HCT116 (cell line): ENCODE measurements around the gene GNG4. TPM values are rescaled to one million over a fixed set of nuclear protein-coding genes. Genes with fewer than 3 reads are reported as not detected.

Experiments used
- ATAC-seq: fragments of 200-7000 bp; cut with Tn5 transposase; 2 replicates; pipeline ENCODE4 v1.9.1; 2020; ENCODE audit warnings: mild to moderate bottlenecking, moderate library complexity
- BruUV-seq: library from RNA; stranded (reverse); fragments of 400-500 nt; replicated peaks from 2 replicates; lab custom pipeline; 2021; lab: Mats Ljungman, UMichigan
- CTCF ChIA-PET: fragments of 300-600 bp; sonication (Branson Sonifier 250); formaldehyde crosslinking; loops from one replicate; lab custom pipeline; 2021; ENCODE audit warnings: antibody characterized with exemption; lab: Charles Lee
- POLR2A ChIA-PET: fragments of 300-600, 350-600 bp; sonication (Branson Sonifier 250); formaldehyde crosslinking; loops from one replicate; lab custom pipeline; 2021; ENCODE audit warnings: antibody characterized with exemption; lab: Charles Lee
- RAD21 ChIA-PET, 2 experiments: fragments of 300-600 bp; sonication (Branson Sonifier 250); formaldehyde crosslinking; loops; one replicate each; lab custom pipeline; 2023; ENCODE audit warnings: low total read pairs in 2 of 2; ENCODE audit not compliant: uncharacterized antibody in 2 of 2, unreplicated experiment in 2 of 2, low non-redundant PET in 1 of 2; lab: Charles Lee
- DNase-seq: peaks from one replicate; pipeline ENCODE4 v3.0.0-alpha.2; 2010; ENCODE audit warnings: low read depth, low spot score
- H2AFZ ChIP-seq: fragments of 200-600 bp; shearing (Covaris generic), sonication (generic); 2 replicates; pipeline ENCODE4 v1.6.1; 2017; ENCODE audit warnings: low read depth, mixed run types, mixed read lengths, antibody characterized with exemption, low read length; ENCODE audit not compliant: poor library complexity, severe bottlenecking
- H3K27ac ChIP-seq: 2 replicates; pipeline ENCODE4 v1.5.1; 2012; ENCODE audit warnings: low read depth, low read length
- H3K27me3 ChIP-seq: fragments of 200-600 bp; sonication (generic); 2 replicates; pipeline ENCODE4 v1.6.1; 2016; ENCODE audit warnings: mixed run types, low read length, mixed read lengths; ENCODE audit not compliant: insufficient read depth
- H3K36me3 ChIP-seq, 2 experiments: fragments of 200-500 bp in 1 of 2; fragments of 200-600 bp in 1 of 2; sonication (Bioruptor generic) in 1 of 2; sonication (generic) in 1 of 2; 2 replicates each; pipeline versions ENCODE4 v1.5.1 to v1.6.1; 2014 to 2016; ENCODE audit warnings: low read length in 2 of 2, inconsistent platforms in 1 of 2, mixed read lengths in 1 of 2, mixed run types in 1 of 2; ENCODE audit not compliant: insufficient read depth in 2 of 2, control insufficient read depth in 1 of 2
- H3K4me1 ChIP-seq, 2 experiments: fragments of 200-600 bp in 1 of 2; sonication (generic) in 1 of 2; 2 replicates each; pipeline versions ENCODE4 v1.5.1 to v1.6.1; 2012 to 2017; ENCODE audit warnings: low read length in 2 of 2, inconsistent platforms in 1 of 2, mild to moderate bottlenecking in 1 of 2, mixed read lengths in 1 of 2, mixed run types in 1 of 2, moderate library complexity in 1 of 2; ENCODE audit not compliant: insufficient read depth in 2 of 2, control insufficient read depth in 1 of 2
- H3K4me2 ChIP-seq: fragments of 200-600 bp; sonication (generic); 2 replicates; pipeline ENCODE4 v1.6.1; 2017; ENCODE audit warnings: mixed run types, low read length, mixed read lengths
- H3K4me3 ChIP-seq, 2 experiments: fragments of 200-600 bp in 1 of 2; sonication (generic) in 1 of 2; replicated peaks in 1 of 2; 2 replicates each; pipeline ENCODE4 v1.5.1; 2011 to 2016; ENCODE audit warnings: low read length in 2 of 2, control low read depth in 1 of 2, low read depth in 1 of 2, mild to moderate bottlenecking in 1 of 2, mixed read lengths in 1 of 2, mixed run types in 1 of 2
- H3K79me2 ChIP-seq: fragments of 200-600 bp; sonication (generic); 2 replicates; pipeline ENCODE4 v1.6.1; 2017; ENCODE audit warnings: mild to moderate bottlenecking, mixed run types, low read length, moderate library complexity, mixed read lengths; ENCODE audit not compliant: insufficient read depth
- H3K9ac ChIP-seq: fragments of 200-600 bp; sonication (generic); 2 replicates; pipeline ENCODE4 v1.6.1; 2016; ENCODE audit warnings: low read length, mixed read lengths
- H3K9me2 ChIP-seq: fragments of 200-600 bp; sonication (generic), shearing (Covaris generic); 2 replicates; pipeline ENCODE4 v1.6.1; 2017; ENCODE audit warnings: mixed run types, mild to moderate bottlenecking, moderate library complexity; ENCODE audit not compliant: insufficient read depth
- H3K9me3 ChIP-seq, 2 experiments: fragments of 200-500 bp in 1 of 2; fragments of 200-600 bp in 1 of 2; sonication (Bioruptor generic) in 1 of 2; sonication (generic) in 1 of 2; 2 replicates each; pipeline ENCODE4 v1.6.1; 2014 to 2017; ENCODE audit warnings: low read length in 2 of 2, mixed read lengths in 2 of 2, inconsistent platforms in 1 of 2, low read depth in 1 of 2, mild to moderate bottlenecking in 1 of 2, mixed run types in 1 of 2, moderate library complexity in 1 of 2; ENCODE audit not compliant: control insufficient read depth in 1 of 2, insufficient read depth in 1 of 2
- H4K20me1 ChIP-seq: fragments of 200-600 bp; sonication (generic), shearing (Covaris generic); 2 replicates; pipeline ENCODE4 v1.6.1; 2017; ENCODE audit warnings: mixed run types, mild to moderate bottlenecking, moderate library complexity; ENCODE audit not compliant: insufficient read depth
- CBX3 ChIP-seq: IDR thresholded peaks from 2 replicates; pipeline ENCODE4 v1.6.1; 2012; ENCODE audit warnings: low read depth
- CEBPB ChIP-seq: IDR thresholded peaks from 2 replicates; pipeline ENCODE4 v1.6.1; 2012; ENCODE audit warnings: low read depth
- EGR1 ChIP-seq: IDR thresholded peaks from 2 replicates; pipeline ENCODE4 v1.6.1; 2012; ENCODE audit warnings: low read depth
- ELF1 ChIP-seq: IDR thresholded peaks from 2 replicates; pipeline ENCODE4 v1.6.1; 2012; ENCODE audit warnings: low read depth, borderline replicate concordance
- EZH2 ChIP-seq: fragments of 200-600 bp; sonication (generic); IDR thresholded peaks from 2 replicates; pipeline ENCODE4 v1.6.1; 2017; ENCODE audit warnings: antibody characterized with exemption, mixed run types
- EZH2phosphoT487 ChIP-seq: fragments of 200-600 bp; IDR thresholded peaks from 2 replicates; pipeline ENCODE4 v1.6.1; 2018; ENCODE audit warnings: antibody characterized with exemption, borderline replicate concordance
- FOSL1 ChIP-seq: IDR thresholded peaks from 2 replicates; pipeline ENCODE4 v1.6.1; 2012; ENCODE audit warnings: low read depth
- JUND ChIP-seq: IDR thresholded peaks from 2 replicates; pipeline ENCODE4 v1.6.1; 2012
- POLR2AphosphoS5 ChIP-seq: IDR thresholded peaks from 2 replicates; pipeline ENCODE4 v1.6.1; 2011; ENCODE audit warnings: mild to moderate bottlenecking, low read depth, low read length, moderate library complexity
- RAD21 ChIP-seq: IDR thresholded peaks from 2 replicates; pipeline ENCODE4 v1.6.1; 2012; ENCODE audit warnings: low read depth, mild to moderate bottlenecking
- SIN3A ChIP-seq: IDR thresholded peaks from 2 replicates; pipeline ENCODE4 v1.6.1; 2012; ENCODE audit warnings: low read depth
- SP1 ChIP-seq: IDR thresholded peaks from 2 replicates; pipeline ENCODE4 v1.6.1; 2012; ENCODE audit warnings: low read depth
- SRF ChIP-seq: IDR thresholded peaks from 2 replicates; pipeline ENCODE4 v1.6.1; 2012; ENCODE audit warnings: low read depth
- TCF7L2 ChIP-seq: IDR thresholded peaks from 2 replicates; pipeline ENCODE4 v1.7.0; 2011; ENCODE audit warnings: borderline replicate concordance, inconsistent platforms; ENCODE audit not compliant: insufficient read depth, insufficient read length; ENCODE audit errors: extremely low read depth
- YY1 ChIP-seq: IDR thresholded peaks from 2 replicates; pipeline ENCODE4 v1.6.1; 2011; ENCODE audit warnings: low read length, low read depth, moderate library complexity, mild to moderate bottlenecking; ENCODE audit not compliant: insufficient replicate concordance; ENCODE audit errors: extremely low read depth
- ZFX ChIP-seq: fragments of 450-650 bp; IDR thresholded peaks from 2 replicates; pipeline ENCODE4 v1.6.1; 2017
- ZNF274 ChIP-seq: fragments of 200-500 bp; sonication (Bioruptor generic); IDR thresholded peaks from 2 replicates; pipeline ENCODE4 v1.6.1; 2014; ENCODE audit warnings: mild to moderate bottlenecking, low read depth, low read length, inconsistent platforms
- intact Hi-C: fragments of 100-400 bp; cut with micrococcal nuclease; formaldehyde crosslinking; loops from 2 replicates; pipeline ENCODE4 v1.10.0; 2022
- total RNA-seq: library from RNA; stranded (reverse); gene quantifications from one replicate; pipeline ENCODE4 v1.2.1, GENCODE V29; 2021; ENCODE audit not compliant: unreplicated experiment
- TF ChIP-seq, protein P1 (sequence below): IDR thresholded peaks from 2 replicates; pipeline ENCODE4 v1.6.1; 2012; ENCODE audit warnings: low read depth
- TF ChIP-seq, protein P2 (sequence below): IDR thresholded peaks from 2 replicates; pipeline ENCODE4 v1.6.1; 2011; ENCODE audit warnings: mild to moderate bottlenecking, low read length, moderate library complexity; ENCODE audit not compliant: insufficient replicate concordance; ENCODE audit errors: extremely low read depth
- TF ChIP-seq, protein P3 (sequence below): IDR thresholded peaks from 2 replicates; pipeline ENCODE4 v1.6.1; 2012

Gene GNG4
- total RNA-seq, 1 experiment from 2014 or later, result 10.6 TPM

DNA sequence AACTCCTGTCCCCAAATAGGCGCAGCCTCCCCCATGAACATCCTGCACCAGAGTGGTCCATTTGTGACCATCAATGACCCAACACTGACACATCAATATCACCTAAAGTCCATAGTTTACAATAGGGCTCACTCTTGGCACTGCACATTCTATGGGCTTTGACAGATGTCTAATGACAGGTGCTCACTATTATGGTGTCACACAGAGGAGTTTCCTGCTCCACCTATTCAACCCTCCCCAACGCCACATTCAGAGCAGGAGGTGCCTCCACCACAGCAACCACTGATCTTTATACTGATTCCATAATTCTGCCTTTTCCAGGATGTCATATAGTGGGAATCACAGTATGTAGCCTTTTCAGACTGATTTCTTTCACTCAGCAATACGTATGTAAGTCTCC lies 24.2 kb downstream of the GNG4 start:
- Histone ChIP-seq H3K4me3 (no peak overlapping the region), H3K27me3 (no peaks in the 10 kb centered on the region), H3K4me1 (peaks cover 3 to 7% of the 10 kb centered on the region in 2 experiments; a peak in 3 of 4 replicates), H3K9me2 (no peaks in the 10 kb centered on the region), H3K9ac (no peak overlapping the region), H2AFZ (no peak overlapping the region), H3K79me2 (no peaks in the 10 kb centered on the region), H3K9me3 (no peaks in the 10 kb centered on the region), H4K20me1 (no peaks in the 10 kb centered on the region), H3K27ac (no peak overlapping the region), H3K4me2 (no peak overlapping the region), H3K36me3 (no peaks in the 10 kb centered on the region)
- DNase-seq (no peak), ATAC-seq (no peak)
- RAD21 ChIA-PET, result no interaction called here
- POLR2A ChIA-PET, result no interaction called here
- intact Hi-C loops, result no loop called here
- no TSS peak for BruUV-seq
- TF ChIP-seq RAD21 (no peak), SRF (no peak), TCF7L2 (no peak), ELF1 (no peak), SP1 (no peak), EGR1 (no peak), POLR2AphosphoS5 (no peak), ZNF274 (no peak), CBX3 (no peak), CEBPB (no peak), FOSL1 (no peak), SIN3A (no peak), YY1 (no peak), EZH2 (no peak), JUND (no peak), EZH2phosphoT487 (no peak), ZFX (no peak)
- TF ChIP-seq, protein P1, sequence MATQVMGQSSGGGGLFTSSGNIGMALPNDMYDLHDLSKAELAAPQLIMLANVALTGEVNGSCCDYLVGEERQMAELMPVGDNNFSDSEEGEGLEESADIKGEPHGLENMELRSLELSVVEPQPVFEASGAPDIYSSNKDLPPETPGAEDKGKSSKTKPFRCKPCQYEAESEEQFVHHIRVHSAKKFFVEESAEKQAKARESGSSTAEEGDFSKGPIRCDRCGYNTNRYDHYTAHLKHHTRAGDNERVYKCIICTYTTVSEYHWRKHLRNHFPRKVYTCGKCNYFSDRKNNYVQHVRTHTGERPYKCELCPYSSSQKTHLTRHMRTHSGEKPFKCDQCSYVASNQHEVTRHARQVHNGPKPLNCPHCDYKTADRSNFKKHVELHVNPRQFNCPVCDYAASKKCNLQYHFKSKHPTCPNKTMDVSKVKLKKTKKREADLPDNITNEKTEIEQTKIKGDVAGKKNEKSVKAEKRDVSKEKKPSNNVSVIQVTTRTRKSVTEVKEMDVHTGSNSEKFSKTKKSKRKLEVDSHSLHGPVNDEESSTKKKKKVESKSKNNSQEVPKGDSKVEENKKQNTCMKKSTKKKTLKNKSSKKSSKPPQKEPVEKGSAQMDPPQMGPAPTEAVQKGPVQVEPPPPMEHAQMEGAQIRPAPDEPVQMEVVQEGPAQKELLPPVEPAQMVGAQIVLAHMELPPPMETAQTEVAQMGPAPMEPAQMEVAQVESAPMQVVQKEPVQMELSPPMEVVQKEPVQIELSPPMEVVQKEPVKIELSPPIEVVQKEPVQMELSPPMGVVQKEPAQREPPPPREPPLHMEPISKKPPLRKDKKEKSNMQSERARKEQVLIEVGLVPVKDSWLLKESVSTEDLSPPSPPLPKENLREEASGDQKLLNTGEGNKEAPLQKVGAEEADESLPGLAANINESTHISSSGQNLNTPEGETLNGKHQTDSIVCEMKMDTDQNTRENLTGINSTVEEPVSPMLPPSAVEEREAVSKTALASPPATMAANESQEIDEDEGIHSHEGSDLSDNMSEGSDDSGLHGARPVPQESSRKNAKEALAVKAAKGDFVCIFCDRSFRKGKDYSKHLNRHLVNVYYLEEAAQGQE, result no peak
- TF ChIP-seq, protein P2, sequence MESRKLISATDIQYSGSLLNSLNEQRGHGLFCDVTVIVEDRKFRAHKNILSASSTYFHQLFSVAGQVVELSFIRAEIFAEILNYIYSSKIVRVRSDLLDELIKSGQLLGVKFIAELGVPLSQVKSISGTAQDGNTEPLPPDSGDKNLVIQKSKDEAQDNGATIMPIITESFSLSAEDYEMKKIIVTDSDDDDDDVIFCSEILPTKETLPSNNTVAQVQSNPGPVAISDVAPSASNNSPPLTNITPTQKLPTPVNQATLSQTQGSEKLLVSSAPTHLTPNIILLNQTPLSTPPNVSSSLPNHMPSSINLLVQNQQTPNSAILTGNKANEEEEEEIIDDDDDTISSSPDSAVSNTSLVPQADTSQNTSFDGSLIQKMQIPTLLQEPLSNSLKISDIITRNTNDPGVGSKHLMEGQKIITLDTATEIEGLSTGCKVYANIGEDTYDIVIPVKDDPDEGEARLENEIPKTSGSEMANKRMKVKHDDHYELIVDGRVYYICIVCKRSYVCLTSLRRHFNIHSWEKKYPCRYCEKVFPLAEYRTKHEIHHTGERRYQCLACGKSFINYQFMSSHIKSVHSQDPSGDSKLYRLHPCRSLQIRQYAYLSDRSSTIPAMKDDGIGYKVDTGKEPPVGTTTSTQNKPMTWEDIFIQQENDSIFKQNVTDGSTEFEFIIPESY, result no peak
- TF ChIP-seq, protein P3, sequence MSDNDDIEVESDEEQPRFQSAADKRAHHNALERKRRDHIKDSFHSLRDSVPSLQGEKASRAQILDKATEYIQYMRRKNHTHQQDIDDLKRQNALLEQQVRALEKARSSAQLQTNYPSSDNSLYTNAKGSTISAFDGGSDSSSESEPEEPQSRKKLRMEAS, result no peak
- CTCF ChIA-PET, result no interaction called here
